Upper lobe of left lung (tissue), 6 donors: ENCODE results near the gene FPR2. TPM values are rescaled to one million over a fixed set of nuclear protein-coding genes. Genes with fewer than 3 reads are reported as not detected.
"Not testable (repeated sequence)": the region's sequence is repeated elsewhere in the genome, so short reads cannot be mapped to it uniquely, and the experiment has no call there.

Experiments used
- ATAC-seq, 2 donors: fragments of 200-7000 bp; cut with Tn5 transposase; one replicate each; pipeline ENCODE4 v1.9.1; 2022; ENCODE audit warnings: mild to moderate bottlenecking in 2 of 2, moderate library complexity in 2 of 2; ENCODE audit not compliant: low FRiP score in 2 of 2
- DNase-seq, 2 donors: peaks; one replicate each; pipeline ENCODE4 v3.0.0-alpha.2; 2019 to 2020
- H3K27ac ChIP-seq, 4 donors: fragments of 200-600 bp; sonication (generic); one replicate each; pipeline ENCODE4 v1.5.1; 2016 to 2019
- H3K27me3 ChIP-seq, 4 donors: fragments of 200-600 bp; sonication (generic); one replicate each; pipeline ENCODE4 v1.5.1; 2017 to 2019
- H3K36me3 ChIP-seq, 4 donors: fragments of 200-600 bp; sonication (generic); one replicate each; pipeline ENCODE4 v1.5.1; 2016 to 2019
- H3K4me1 ChIP-seq, 4 donors: fragments of 200-600 bp; sonication (generic); one replicate each; pipeline ENCODE4 v1.5.1; 2018 to 2019
- H3K4me3 ChIP-seq, 4 donors: fragments of 200-600 bp; sonication (generic); one replicate each; pipeline ENCODE4 v1.5.1; 2017 to 2019; ENCODE audit warnings: mild to moderate bottlenecking in 2 of 4, moderate library complexity in 1 of 4
- H3K9me3 ChIP-seq, 4 donors: fragments of 200-600 bp; sonication (generic); one replicate each; pipeline ENCODE4 v1.5.1; 2018 to 2019
- CTCF ChIP-seq, 6 experiments: fragments of 450-650 bp in 4 of 6; fragments of 200-600 bp in 2 of 6; sonication (generic) in 2 of 6; IDR thresholded peaks; one replicate each; pipeline ENCODE4 v1.5.1; 2016 to 2019; ENCODE audit warnings: antibody characterized with exemption in 6 of 6
- EP300 ChIP-seq, 4 donors: sonication (generic); formaldehyde crosslinking; IDR thresholded peaks; one replicate each; pipeline ENCODE4 v1.5.1; 2017; ENCODE audit warnings: antibody characterized with exemption in 4 of 4, control low read depth in 2 of 4
- POLR2A ChIP-seq, 4 donors: fragments of 450-650 bp; IDR thresholded peaks; one replicate each; pipeline ENCODE4 v1.5.1; 2016 to 2017; ENCODE audit warnings: antibody characterized with exemption in 4 of 4, mild to moderate bottlenecking in 2 of 4
- POLR2AphosphoS5 ChIP-seq, 2 donors: sonication (generic); formaldehyde crosslinking; IDR thresholded peaks; one replicate each; pipeline ENCODE4 v1.5.1; 2017; ENCODE audit warnings: antibody characterized with exemption in 2 of 2
- WGBS, 2 donors: methylation state at CpG; one replicate each; pipeline ENCODE4 v1.1.5; 2017 to 2018; 5-methylcytosine and 5-hydroxymethylcytosine counted together
- total RNA-seq, 6 donors: library from RNA; depleted of rRNA in 4 of 6; stranded (reverse); fragments of >200 nt in 4 of 6; gene quantifications; one replicate each; pipeline versions ENCODE4 v1.1.0 to v1.2.1, GENCODE V29; 2016 to 2021
- donor health status: DM: no; HTN: no; CAD: no; lungs with moderate emphysema.
- donor health status: DM: no; HTN: yes; CAD: no; lungs with severe emphysema.

Gene FPR2
- total RNA-seq, 6 donors from 2014 or later: 4.2 to 52.4 (median 20.5) TPM

- TF ChIP-seq POLR2AphosphoS5 (IDR thresholded peaks at IDR 0.05) (no peak), POLR2A (IDR thresholded peaks at IDR 0.05) (no peak), CTCF (IDR thresholded peaks at IDR 0.05) (no peak), EP300 (IDR thresholded peaks at IDR 0.05) (no peak)
- 49 to 73% methylated on average over 5 of the region's 5 CpGs for WGBS, 2 donors
- no peaks in the 10 kb centered on the region for H3K4me1 ChIP-seq
- no peaks in the 10 kb centered on the region for H3K27me3 ChIP-seq
- DNase-seq: no peak
- no peak for ATAC-seq
- no peaks in the 10 kb centered on the region for H3K36me3 ChIP-seq
- no peak overlapping the region for H3K4me3 ChIP-seq
- H3K9me3 ChIP-seq: no peaks in the 10 kb centered on the region
- peak overlapping the region in 1 of 4 donors; percentile 63 for H3K27ac ChIP-seq
Measured at GRCh38 chr19:51766461-51766860, 5.5 kb downstream of the FPR2 start.

- ATAC-seq (peak; percentile 76 to 77), DNase-seq (peak in 1 of 2 donors; percentile 55)
- WGBS, 2 donors: 38 to 39% methylated on average over 10 of the region's 10 CpGs
- Histone ChIP-seq H3K27ac (peak overlapping the region; percentile 61 to 81 (median 72)), H3K27me3 (no peaks in the 10 kb centered on the region), H3K9me3 (no peaks in the 10 kb centered on the region), H3K36me3 (no peaks in the 10 kb centered on the region), H3K4me3 (no peak overlapping the region), H3K4me1 (no peaks in the 10 kb centered on the region)
- TF ChIP-seq POLR2A (IDR thresholded peaks at IDR 0.05): peak in 1 of 4 donors; percentile 31
- TF ChIP-seq CTCF (IDR thresholded peaks at IDR 0.05): no peak
- TF ChIP-seq EP300 (IDR thresholded peaks at IDR 0.05): no peak
- TF ChIP-seq POLR2AphosphoS5 (IDR thresholded peaks at IDR 0.05): peak in 1 of 2 donors; percentile 72
Measured at GRCh38 chr19:51771376-51772130, 10.6 kb downstream of the FPR2 start.

- Histone ChIP-seq H3K9me3 (no peaks in the 10 kb centered on the region), H3K27ac (peak overlapping the region; percentile 61 to 81 (median 72)), H3K36me3 (no peaks in the 10 kb centered on the region), H3K4me3 (no peak overlapping the region), H3K27me3 (no peaks in the 10 kb centered on the region), H3K4me1 (peaks cover 2 to 7% (median 4%) of the 10 kb centered on the region in 4 donors)
- DNase-seq (peak in 1 of 2 donors; percentile 47), ATAC-seq (no peak)
- 45 to 48% methylated on average over 6 of the region's 6 CpGs for WGBS, 2 donors
- TF ChIP-seq CTCF (IDR thresholded peaks at IDR 0.05) (no peak), EP300 (IDR thresholded peaks at IDR 0.05) (no peak), POLR2AphosphoS5 (IDR thresholded peaks at IDR 0.05) (no peak), POLR2A (IDR thresholded peaks at IDR 0.05) (no peak)
Measured at GRCh38 chr19:51772977-51773376, 12.0 kb downstream of the FPR2 start.

GRCh38 chr19:51776561-51776960, 15.6 kb downstream of the FPR2 start:
- H3K36me3 ChIP-seq, H3K4me1 ChIP-seq, DNase-seq, H3K4me3 ChIP-seq, H3K27ac ChIP-seq, H3K27me3 ChIP-seq, H3K9me3 ChIP-seq, ATAC-seq: not testable (repeated sequence)
- 88 to 92% methylated on average over 1 of the region's 1 CpG for WGBS, 2 donors

GRCh38 chr19:51777570-51778462, 16.8 kb downstream of the FPR2 start:
- peaks cover 2 to 10% (median 5%) of the 10 kb centered on the region in 4 donors for H3K4me1 ChIP-seq
- DNase-seq (peak in 1 of 2 donors; percentile 79), ATAC-seq (peak; percentile 84 to 96)
- peak overlapping the region in 1 of 4 donors; percentile 6 for H3K27ac ChIP-seq
- H3K27me3 ChIP-seq: no peaks in the 10 kb centered on the region
- TF ChIP-seq POLR2A (IDR thresholded peaks at IDR 0.05) (no peak), CTCF (IDR thresholded peaks at IDR 0.05) (peak; percentile 61 to 82 (median 78)), EP300 (IDR thresholded peaks at IDR 0.05) (no peak), POLR2AphosphoS5 (IDR thresholded peaks at IDR 0.05) (peak in 1 of 2 donors; percentile 22)
- no peaks in the 10 kb centered on the region for H3K36me3 ChIP-seq
- no peaks in the 10 kb centered on the region for H3K9me3 ChIP-seq
- no peak overlapping the region for H3K4me3 ChIP-seq
- 36 to 37% methylated on average over 22 to 23 of the region's 23 CpGs for WGBS, 2 donors
